Rectal smooth muscle tissue (tissue), 1 donor: ENCODE measurements around the gene SYT1.

Experiments
- H3K27ac ChIP-seq: one replicate; pipeline ENCODE4 v1.7.0; 2013; ENCODE audit warnings: low read depth, low read length, inconsistent platforms
- H3K27me3 ChIP-seq: one replicate; pipeline ENCODE4 v1.7.0; 2013; ENCODE audit warnings: low read length; ENCODE audit not compliant: control insufficient read depth, insufficient read depth
- H3K36me3 ChIP-seq: one replicate; pipeline ENCODE4 v1.7.0; 2013; ENCODE audit warnings: low read length; ENCODE audit not compliant: control insufficient read depth, insufficient read depth
- H3K4me1 ChIP-seq: one replicate; pipeline ENCODE4 v1.7.0; 2013; ENCODE audit warnings: low read length; ENCODE audit not compliant: control insufficient read depth, insufficient read depth
- H3K4me3 ChIP-seq: one replicate; pipeline ENCODE4 v1.7.0; 2013; ENCODE audit warnings: low read length
- H3K9ac ChIP-seq: one replicate; pipeline ENCODE4 v1.7.0; 2013; ENCODE audit warnings: low read length

The SYT1 gene

DNA sequence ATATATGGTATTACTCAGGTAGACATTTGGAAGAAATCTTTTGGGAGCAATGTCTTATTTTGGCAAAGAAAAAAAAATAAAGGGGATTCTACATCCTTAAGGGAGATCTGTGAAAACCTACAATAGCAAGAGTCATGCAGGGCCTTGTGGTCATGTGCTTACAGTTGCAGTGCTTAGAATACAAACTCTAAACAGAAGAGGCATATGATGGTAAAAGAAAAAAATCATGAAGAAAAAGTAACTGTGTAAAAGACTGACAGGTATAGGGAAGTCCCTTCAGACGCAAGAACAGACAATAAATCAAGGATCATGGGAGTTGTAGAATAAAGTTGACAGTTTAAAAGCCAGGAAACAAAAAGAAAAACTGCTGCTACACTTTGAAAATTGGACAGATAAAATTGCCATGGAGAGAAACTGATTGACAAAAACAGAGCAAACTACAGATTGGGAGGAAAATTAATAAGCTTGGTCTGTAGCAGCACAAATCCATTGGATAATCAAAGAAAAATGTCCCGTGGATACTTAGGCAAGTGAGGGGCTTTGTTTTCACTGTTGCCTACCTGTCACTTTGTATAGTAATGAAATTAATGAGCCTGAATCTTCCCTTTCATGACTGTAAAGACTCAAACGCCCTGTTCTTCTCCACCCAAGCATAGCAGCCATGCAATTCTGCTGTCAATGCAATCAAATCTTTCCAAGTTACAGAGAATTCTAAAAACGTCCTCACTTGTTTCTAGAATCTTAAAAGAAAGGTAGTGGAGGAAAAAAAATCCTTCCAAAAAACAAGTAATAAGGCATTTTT is 402.0 kb downstream of the SYT1 start:
- no peaks in the 10 kb centered on the region for H3K27me3 ChIP-seq
- no peaks in the 10 kb centered on the region for H3K36me3 ChIP-seq
- no peak overlapping the region for H3K9ac ChIP-seq
- no peaks in the 10 kb centered on the region for H3K4me1 ChIP-seq
- H3K27ac ChIP-seq: no peak overlapping the region
- H3K4me3 ChIP-seq: no peak overlapping the region

- Histone ChIP-seq H3K4me1 (no peaks in the 10 kb centered on the region), H3K27me3 (no peaks in the 10 kb centered on the region), H3K27ac (no peak overlapping the region), H3K9ac (no peak overlapping the region), H3K4me3 (no peak overlapping the region), H3K36me3 (no peaks in the 10 kb centered on the region)
Measured at GRCh38 chr12:79267580-79267979, 403.0 kb downstream of the SYT1 start.

DNA sequence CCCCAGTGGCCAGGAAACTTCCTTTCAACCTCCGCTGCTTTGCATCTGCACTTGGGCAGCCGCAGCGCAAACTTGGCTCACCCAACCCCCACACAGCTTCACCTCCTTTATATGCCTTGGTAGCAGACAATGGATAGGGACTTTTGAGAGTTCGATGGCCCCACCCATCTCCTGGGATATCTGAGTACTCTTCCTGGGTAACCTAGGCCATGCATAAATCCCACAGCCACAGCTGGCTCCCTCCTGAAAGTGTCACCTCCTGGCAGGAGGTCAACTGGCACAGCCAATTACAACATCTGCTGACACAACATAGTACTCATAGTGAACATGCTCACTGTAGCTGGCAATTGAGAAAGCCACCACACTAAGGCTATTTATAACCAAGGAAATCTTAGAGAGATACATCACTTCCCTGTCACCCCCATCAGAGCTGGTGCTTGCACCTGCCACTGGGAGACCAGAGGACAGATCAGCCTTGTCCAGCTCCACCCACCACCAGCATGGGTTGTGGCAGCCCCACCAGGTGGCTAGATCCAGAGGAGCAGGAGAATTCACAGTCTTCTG is 410.0 kb downstream of the SYT1 start:
- Histone ChIP-seq H3K9ac (no peak overlapping the region), H3K36me3 (no peaks in the 10 kb centered on the region), H3K27ac (no peak overlapping the region), H3K27me3 (no peaks in the 10 kb centered on the region), H3K4me1 (no peaks in the 10 kb centered on the region), H3K4me3 (no peak overlapping the region)

DNA sequence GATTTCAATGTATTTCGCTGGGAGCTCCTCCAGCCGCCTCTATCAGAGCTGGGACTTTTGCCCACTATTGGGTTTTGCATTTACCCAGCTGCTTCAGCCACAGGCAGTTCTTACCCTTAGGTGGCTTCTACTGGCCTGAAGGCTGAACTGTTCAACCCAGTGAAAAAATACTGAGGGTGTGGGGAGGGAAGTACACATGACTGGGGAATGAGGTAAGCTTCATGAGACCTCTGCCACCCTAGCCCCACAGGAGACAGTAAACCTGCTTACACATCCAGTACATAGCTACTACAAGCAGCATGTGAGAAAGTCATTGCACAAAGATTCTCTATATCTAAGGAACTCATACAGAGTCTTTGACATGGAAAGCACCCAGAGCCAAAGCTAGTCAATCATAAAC is 411.1 kb downstream of the SYT1 start:
- no peak overlapping the region for H3K4me3 ChIP-seq
- no peaks in the 10 kb centered on the region for H3K4me1 ChIP-seq
- no peak overlapping the region for H3K27ac ChIP-seq
- H3K9ac ChIP-seq: no peak overlapping the region
- no peaks in the 10 kb centered on the region for H3K27me3 ChIP-seq
- no peaks in the 10 kb centered on the region for H3K36me3 ChIP-seq

- Histone ChIP-seq H3K4me3 (no peak overlapping the region), H3K36me3 (no peaks in the 10 kb centered on the region), H3K9ac (no peak overlapping the region), H3K4me1 (no peaks in the 10 kb centered on the region), H3K27ac (no peak overlapping the region), H3K27me3 (no peaks in the 10 kb centered on the region)
Measured at GRCh38 chr12:79283364-79283763, 418.8 kb downstream of the SYT1 start.

GRCh38 chr12:79288911-79289310 is 424.3 kb downstream of the SYT1 start:
- H3K4me1 ChIP-seq: no peaks in the 10 kb centered on the region
- no peak overlapping the region for H3K27ac ChIP-seq
- no peak overlapping the region for H3K9ac ChIP-seq
- H3K4me3 ChIP-seq: no peak overlapping the region
- H3K27me3 ChIP-seq: no peaks in the 10 kb centered on the region
- H3K36me3 ChIP-seq: no peaks in the 10 kb centered on the region

GRCh38 chr12:79291711-79292110 is 427.1 kb downstream of the SYT1 start:
- Histone ChIP-seq H3K27me3 (no peaks in the 10 kb centered on the region), H3K9ac (no peak overlapping the region), H3K4me1 (no peaks in the 10 kb centered on the region), H3K27ac (no peak overlapping the region), H3K4me3 (no peak overlapping the region), H3K36me3 (no peaks in the 10 kb centered on the region)

- H3K27ac ChIP-seq: no peak overlapping the region
- no peak overlapping the region for H3K4me3 ChIP-seq
- no peaks in the 10 kb centered on the region for H3K4me1 ChIP-seq
- H3K27me3 ChIP-seq: no peaks in the 10 kb centered on the region
- no peaks in the 10 kb centered on the region for H3K36me3 ChIP-seq
- no peak overlapping the region for H3K9ac ChIP-seq
Measured at GRCh38 chr12:79294590-79294989, 430.0 kb downstream of the SYT1 start.

DNA sequence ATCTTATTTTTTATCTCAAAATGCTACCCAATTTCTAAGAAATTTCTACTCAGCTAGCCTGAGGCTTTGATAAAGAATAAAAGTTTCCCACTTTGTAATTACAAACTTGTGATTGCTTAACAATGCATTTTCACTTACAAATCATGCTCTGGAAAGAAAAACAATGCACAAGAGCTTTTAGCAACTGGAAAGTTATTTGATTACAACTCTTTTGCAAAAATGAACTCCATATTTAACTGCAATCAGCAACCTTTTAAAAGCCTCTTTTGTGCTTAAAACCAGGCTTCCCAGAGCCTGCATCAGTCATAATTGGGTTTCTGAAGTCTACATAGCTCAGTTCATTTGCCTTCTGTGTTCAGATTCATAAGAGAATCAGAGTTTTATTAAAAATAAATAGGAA is 431.0 kb downstream of the SYT1 start:
- Histone ChIP-seq H3K36me3 (no peaks in the 10 kb centered on the region), H3K4me3 (no peak overlapping the region), H3K9ac (no peak overlapping the region), H3K27me3 (no peaks in the 10 kb centered on the region), H3K27ac (no peak overlapping the region), H3K4me1 (no peaks in the 10 kb centered on the region)

DNA sequence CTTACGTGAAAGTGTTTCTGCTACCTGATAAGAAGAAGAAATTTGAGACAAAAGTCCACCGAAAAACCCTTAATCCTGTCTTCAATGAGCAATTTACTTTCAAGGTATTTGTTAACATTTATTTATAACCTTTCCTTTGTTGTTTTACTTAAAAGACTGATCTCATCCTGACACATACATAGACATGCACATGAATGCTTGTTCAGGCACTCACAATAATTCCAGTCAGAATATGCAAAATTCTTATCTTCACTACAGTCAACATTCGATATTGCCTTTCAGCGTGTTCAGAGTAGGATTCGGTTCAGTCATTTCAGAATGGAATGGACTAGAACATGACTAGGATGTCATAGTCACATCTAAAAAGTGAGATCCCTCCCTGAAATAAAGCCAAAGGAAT is 431.6 kb downstream of the SYT1 start:
- H3K27ac ChIP-seq: no peak overlapping the region

DNA sequence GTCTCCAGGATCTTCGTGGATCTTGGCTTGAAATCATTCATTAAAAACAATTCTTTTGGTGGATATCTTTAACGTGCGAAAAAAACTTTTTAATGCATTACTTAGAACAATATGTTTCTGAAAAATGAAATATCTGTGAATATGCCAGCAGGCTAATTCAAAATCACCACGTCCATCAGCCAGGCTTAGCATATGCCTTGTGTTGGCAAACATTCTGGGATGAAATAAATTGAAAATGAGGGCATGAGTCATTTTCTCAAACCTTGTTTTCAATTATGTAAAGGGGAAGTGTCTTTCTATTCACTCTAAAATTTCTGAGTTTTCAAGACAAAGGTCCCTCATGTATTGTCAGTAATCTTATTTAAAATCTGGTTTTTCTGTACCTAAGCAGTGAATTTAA is 432.3 kb downstream of the SYT1 start:
- no peak overlapping the region for H3K4me3 ChIP-seq

More for the DNA sequence above, 431.6 kb downstream of the SYT1 start:
- no peak overlapping the region for H3K4me3 ChIP-seq
- H3K36me3 ChIP-seq: no peaks in the 10 kb centered on the region
- H3K9ac ChIP-seq: no peak overlapping the region
- no peaks in the 10 kb centered on the region for H3K27me3 ChIP-seq
- H3K4me1 ChIP-seq: no peaks in the 10 kb centered on the region

GRCh38 chr12:79298506-79298905 is 433.9 kb downstream of the SYT1 start:
- Histone ChIP-seq H3K27ac (no peak overlapping the region), H3K4me3 (no peak overlapping the region), H3K36me3 (no peaks in the 10 kb centered on the region), H3K4me1 (no peaks in the 10 kb centered on the region), H3K9ac (no peak overlapping the region), H3K27me3 (no peaks in the 10 kb centered on the region)

More for the DNA sequence above, 432.3 kb downstream of the SYT1 start:
- Histone ChIP-seq H3K27me3 (no peaks in the 10 kb centered on the region), H3K4me1 (no peaks in the 10 kb centered on the region), H3K36me3 (no peaks in the 10 kb centered on the region), H3K27ac (no peak overlapping the region), H3K9ac (no peak overlapping the region)
